Inflammatory macrophage treated with lipopolysaccharide for 4 hours (primary cell): ENCODE measurements around the gene MTFMT.

ENCODE experiments used
- DNase-seq: peaks from one replicate; pipeline ENCODE4 v3.0.0-alpha.2; 2020

MTFMT gene

DNA sequence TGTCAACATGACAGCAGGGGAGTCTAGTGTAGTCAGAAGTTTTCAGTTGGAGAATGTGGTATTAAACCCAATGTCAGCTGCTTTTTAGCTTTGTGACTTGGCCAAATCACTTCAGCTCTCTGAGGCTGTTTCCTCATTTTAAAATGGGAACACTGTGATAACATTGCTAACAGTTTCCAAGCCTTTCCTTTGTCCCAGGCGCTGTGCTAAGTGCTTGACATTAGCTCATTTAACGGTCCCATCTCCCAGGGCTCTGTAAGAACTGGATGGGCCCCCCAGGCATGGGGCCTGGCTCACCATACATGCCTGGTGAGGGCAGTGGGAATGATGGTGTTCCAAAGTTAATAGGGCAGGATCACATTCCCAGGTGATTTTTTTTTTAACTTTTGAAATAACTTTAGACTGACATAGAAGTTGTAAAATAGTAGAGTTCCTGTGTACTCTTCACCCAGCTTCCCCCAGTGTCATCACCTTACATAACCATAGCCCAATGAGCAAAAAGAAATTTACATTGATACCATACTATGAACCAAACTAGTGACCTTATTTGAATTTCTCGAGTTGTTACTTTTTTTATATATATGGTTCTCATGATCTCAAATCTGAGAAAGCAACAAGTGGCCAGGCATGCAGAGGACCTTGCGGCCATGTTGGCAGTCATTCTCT, 30.6 kb upstream of the MTFMT start:
- peak; percentile 11 for DNase-seq

DNA sequence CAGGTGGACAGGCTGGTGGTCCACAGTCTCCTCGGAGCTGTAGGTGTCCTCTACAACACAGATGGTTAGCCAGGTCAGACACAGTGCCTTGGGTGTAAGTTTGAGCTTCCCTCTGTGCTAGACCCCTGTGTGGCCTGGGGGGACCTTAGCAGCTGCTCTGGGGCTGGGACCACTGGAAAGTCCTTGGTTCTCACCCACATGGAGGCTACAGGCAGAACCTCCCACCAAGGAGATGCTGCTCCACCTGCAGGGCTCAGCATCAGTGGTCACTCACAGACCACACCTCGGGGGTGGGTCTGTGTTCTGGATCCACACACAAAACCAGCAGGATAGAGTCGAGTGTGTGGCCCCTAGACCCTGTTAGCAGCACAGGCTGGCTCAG, 29.9 kb upstream of the MTFMT start:
- DNase-seq: no peak

DNA sequence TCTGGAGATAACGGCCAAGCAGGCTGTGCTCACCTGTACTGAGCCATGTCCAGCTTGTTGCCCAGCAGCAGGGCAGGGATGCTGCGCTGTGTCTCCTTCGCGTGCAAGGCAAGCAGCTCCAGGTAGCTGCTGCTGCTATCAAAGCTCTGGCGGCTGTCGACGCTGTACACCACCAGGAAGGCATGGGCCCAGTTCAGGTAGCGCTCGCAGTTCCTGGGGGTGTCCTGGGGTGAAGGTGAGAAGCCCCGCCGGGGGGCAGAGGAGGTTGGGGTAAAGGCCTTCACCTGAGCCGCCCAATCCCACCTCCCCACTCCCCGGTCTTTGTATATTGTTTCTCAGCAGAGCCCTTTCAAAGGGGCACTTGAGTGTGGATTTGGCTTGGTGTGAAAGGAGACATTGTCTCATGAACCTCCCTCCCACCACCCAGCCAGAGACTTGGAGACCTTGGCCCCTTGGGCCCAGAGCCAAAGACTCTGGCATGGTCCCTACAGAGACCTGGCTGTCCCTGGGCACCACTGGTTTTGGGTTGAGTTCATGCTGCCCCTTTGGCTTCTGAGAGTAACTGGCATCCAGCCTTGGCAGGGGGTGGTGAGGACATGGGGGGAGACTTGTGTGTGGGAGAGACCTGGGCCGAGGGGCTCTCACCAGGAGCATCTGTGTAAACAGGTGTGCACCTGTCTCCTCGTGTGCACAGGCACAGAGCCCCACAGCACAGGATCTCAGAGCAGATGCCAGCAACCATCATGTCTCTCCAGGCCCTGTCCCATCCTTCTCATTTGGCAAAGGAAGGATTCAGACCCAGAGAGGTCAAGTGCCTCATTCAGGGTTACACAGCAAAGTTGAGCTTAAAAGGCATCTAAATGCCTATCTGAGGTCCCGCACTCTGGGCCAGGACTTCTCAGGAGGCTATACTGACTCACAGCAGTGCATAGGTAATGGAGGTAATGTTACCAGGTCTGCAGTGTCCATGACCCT, 29.2 kb upstream of the MTFMT start:
- DNase-seq: no peak

DNA sequence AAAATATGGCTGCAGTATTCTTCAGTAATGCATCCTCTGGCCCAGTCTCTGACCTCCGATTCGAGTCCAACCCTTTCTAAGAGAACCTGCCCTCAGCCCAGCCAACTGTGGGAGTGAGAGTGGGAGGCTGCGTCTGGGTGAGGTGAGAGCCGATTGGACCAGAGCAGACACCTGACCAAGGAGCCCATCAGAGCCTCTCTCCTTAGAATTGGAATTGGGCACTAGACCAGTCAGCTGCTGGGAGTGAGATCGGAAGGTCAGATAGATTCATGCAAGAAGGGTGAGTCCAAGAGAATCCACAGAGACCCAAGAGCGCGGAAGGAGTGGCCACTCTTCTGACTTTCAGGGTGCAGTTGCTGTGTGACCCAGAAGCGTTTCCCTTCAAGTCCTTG, 28.1 kb upstream of the MTFMT start:
- DNase-seq: no peak

DNA sequence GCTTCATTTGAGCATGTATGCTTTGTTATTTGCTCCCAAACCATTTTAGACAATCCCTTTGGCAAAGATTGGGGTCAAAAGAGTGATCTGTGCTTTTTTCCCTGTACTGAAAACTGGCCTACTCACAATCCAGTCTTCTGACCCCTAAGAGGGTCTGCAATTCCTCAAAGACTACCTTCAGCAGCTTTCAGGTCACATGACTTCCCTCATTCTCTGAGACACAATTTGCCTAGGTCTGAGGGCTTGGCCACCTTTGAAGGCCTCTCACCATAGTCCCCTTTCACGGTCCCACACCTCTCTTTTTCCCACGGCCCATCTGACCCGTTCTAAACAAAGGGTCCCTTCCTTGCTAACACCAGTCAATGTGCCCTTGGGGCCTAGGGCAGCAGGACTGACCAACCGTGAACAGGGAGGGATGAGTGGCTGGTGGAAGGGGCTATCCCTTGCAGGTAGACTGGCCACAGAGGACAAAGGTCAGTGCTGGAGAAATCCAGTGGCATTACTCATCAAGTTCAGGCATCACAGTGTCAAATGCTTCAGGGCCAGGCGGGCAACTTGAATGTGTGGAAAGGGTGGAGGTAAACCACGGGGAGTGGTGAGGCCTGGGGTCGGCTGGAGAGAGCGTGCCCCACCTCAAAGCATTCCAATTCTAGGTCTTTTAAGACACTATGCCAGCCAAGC, 27.6 kb upstream of the MTFMT start:
- no peak for DNase-seq

DNA sequence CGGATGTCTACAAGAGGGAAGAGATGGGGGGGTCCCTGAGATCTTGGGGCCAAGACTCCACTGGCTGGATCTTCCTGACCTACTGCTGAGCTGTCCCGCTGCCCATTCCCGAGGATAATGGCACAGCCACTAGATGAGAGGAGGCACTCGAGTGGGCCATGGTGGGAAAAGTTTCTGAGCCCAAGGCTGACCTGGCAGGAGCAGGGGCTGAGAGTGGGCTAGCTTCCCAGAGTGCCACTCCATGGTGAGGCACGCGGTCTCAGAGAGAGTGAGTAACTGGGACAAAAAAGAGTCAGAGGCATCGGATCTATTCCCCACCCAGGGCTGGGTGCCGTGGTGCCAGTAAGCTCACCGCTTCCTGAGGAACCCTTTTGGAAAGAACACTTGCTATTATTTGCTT, 26.7 kb upstream of the MTFMT start:
- no peak for DNase-seq

DNA sequence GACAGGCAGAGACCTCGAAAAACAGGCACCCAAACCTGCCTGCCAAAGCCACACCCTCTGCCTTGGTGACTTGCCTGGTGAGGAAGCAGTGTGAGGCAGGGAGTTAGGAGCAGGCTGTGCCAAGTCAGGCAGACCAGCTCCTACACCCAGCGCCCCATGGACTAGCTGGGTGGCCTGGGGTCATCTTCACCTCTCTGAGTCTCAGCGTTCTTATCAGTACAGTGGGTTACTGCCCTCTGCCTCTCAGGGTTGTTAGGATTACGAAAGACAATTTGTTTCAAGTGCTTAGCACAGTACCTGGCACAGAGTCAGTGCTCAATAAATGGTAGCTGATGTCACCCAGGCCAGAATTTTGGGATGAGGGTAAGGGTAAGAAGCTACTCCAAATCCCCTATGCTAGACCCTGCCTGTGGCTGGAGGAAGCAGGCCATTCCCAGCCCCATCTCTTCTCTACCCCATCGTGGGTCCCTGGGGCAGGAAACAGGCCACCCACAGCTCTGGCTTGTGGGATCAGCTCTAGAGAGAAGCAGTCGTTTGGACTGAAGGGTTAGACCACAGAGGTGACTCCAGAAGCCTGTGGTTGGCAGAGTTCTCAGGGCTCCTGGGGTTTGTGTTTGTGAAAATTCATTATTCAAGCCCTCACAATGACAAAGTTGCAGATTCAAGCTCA, 25.9 kb upstream of the MTFMT start:
- DNase-seq: no peak

DNA sequence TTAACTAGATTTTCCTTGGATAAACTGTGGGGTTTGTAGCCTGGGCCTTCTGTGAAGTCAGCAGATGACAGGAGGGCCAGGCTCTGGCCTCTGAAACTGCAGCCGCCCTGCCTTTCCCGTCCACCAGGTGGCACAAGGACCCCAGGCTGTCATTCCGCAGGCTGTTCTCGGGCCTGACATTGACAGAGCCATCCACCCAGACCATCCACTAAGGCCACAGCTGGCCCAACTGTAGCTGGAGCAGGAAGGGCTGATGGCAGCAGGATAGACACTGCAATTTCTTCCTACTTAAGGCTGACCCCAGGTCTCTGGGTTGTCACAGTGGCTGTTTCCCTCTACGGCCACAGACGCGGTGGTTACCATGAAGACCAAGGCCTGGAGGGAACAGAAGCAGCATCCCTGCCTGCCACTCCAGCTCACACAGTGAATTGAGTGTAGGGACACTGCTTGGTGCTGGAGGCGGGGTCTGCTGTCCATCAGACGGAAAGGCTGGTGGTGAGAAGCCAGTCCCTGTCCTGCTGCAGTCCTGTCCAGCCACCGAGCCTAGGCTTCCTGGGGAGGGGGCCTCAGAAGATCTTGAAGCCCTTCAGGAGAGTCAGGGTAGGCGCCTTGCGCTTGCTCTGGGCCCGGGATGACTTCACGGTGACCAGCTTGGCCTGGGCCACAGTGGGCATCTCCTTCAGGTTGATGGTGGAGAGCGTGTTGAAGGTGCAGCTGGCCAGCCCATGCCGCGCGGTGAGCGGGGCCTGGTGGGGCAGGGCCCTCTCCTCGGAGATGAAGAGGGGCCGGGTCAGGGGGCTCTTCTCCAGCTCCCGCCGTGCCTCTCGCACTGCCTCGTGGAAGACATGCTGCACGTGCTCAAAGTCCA, 25.1 kb upstream of the MTFMT start:
- DNase-seq: peak; percentile 64

DNA sequence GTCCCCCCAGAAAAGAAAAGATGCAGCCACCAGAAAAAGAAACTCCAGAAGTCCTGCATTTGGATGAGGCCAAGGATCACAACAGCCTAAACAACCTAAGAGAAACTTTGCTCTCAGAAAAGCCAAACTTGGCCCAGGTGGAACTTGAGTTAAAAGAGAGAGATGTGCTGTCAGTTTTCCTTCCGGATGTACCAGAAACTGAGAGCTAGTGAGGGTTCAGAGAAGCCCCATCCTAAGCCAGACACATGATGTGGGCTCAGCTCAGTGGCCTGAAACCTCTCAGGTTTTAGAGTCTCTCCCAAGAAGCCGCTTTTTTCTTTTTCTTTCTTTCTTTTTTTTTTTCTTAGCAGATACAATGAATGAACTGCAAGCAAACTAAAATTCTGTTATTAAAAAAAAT, 23.5 kb upstream of the MTFMT start:
- DNase-seq: no peak

DNA sequence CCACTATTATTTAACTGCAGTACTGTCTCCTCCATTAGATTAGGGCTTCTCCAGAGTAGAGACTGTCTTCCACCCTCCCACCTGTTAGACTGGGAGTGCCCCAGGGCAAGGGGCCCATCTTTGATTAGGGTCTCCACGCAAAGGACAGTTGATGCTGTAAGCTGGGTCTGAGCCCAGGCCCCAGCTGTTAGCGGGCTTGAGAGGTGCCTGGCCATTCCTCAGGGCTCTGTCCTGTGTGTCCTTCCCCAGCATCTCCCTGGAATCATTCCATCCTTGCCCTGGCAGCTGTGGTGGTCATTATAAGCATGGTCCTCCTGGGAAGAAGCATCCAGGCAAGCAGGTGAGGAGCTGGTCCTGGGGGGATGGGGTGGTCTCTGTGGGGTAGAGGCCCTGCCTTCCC, 21.8 kb upstream of the MTFMT start:
- no peak for DNase-seq

DNA sequence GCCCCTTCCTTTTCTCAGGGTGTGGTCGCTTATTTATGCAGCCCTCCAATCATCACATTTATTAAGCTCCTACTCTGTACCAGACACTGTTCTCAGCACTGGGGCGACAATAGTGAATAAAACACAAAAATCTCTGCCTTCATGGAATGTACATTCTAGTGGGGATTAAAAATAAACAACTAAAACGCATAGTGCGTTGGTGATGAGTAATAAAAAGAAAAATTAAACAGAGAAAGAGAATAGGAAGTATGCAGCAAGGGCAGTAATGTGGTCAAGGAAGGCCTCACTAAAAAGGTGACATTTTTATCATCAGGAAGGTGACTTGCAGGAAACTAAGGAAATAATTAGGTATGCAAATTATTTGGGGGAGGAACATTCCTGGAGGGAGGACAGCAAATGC, 20.8 kb upstream of the MTFMT start:
- DNase-seq: no peak

DNA sequence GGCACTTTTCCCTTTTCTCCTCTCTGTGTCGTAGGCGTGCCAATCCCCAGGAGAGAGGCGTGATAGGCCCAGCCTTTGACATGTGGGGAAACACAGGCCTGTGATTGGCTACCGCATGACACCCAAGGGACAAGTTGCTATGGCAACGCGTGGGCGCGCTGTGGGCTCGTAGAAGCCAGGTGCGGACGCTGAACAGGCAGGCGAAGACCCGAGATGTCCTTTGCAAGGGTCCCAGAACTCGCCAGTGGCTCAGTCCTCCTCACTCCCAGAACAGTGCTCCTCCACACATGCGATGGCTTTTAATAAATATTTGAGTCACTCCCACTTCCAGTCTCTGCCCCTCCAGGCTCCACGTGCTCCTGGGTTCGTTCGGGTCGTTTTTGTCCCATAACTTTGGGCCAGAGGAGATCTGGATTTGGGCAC, 20.0 kb upstream of the MTFMT start:
- DNase-seq: peak; percentile 93

DNA sequence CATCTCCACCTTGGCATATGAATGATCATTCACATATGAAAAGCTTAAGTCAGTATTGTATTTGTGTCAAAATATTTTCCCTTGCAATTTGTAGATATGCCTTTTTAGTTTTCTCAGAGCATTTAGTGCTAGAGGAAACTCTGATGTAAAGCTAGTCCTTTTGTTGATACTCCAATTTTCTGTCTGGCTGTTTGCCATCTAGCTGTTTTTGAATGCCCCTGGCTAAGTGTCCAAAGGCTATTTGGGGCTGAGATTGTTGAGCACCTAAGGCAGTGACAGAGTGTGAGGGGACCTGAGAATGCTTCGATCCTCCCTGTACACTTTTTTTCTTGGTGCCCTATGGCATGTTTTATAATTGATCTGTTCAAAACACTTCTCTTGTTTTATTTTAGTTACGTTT, 18.8 kb upstream of the MTFMT start:
- DNase-seq: no peak

DNA sequence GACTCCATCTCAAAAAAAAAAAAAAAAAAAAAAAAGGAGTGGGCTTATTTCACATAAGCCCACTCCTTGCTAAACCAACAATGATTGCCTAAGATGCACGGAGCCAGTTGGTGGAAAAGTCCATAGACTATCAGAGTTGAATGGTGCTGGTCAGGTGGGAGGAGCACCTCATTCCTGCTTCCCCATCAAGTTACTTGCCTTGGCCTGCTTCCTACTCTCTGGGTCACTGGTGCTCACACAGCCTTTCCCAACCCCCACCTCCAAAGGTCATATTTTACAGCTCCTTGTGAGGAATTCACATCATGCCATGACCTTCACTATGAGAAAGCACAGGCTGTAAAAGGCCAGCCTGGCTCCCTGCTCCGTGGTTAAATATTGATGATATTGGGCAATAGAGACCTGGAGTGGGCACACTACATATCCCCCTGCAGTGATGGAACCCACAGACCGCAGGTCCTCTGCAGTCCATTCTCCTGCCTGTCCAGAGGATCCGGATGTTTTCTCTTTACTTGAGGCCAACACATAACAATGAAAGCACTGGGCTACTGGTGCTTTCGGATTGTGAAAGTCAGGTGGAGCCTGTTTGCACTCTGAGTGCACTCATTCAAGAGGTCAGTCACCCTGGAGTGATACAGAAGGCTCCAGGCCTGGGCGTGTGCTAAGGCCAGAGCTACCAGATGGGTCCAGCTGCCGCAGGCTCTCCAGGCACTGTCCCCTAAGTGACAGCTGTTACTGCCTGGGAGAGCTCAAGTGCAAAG, 15.5 kb upstream of the MTFMT start, which contains the start of gene SLC51B:
Gene SLC51B (plus strand): TSS at position 664 of the 758 bp plus-strand sequence. CDS start 4,618 bp downstream, outside the sequence.
- no peak for DNase-seq

DNA sequence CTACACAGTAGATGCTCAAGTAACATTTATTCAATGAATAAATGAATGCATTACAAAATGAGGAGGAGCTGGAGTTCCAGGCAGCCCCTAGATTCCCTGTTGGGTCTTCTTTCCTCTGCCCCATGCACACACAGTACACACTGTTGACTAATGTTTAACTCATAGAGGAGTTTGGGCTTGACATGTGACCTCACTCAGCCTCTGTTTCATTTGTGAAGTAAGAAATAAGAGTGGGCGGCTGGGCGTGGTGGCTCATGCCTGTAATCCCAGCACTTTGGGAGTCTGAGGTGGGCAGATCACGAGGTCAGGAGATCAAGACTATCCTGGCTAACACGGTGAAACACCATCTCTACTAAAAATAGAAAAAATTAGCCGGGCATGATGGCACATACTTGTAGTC, 14.8 kb upstream of the MTFMT start:
- peak; percentile 87 for DNase-seq

DNA sequence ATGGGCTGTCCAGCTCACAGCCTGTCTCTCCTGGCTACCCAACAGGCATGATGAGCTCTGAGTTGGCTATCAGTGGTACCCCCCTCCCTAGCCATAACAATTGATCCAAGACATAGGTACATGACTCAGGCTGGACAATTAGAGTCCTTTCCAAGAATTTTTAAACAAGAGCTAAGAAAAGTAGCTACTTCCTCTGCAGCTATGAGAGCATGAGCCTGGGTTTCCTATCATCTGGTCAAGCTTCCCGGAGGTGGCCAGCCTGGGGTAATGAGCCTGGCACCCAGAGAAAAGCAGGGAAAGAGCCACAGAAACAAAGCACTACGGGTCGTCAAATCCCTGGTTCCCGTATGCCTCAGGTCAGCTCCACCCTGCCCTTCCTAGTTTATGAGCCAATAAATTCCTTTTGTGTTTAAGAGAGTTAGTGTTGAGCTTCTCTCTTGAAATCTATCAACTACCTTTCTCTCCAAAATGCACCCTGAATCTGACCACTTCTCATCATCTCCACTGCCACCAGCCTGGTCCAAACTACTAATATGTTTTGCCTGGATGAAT, 13.4 kb upstream of the MTFMT start:
- DNase-seq: no peak

DNA sequence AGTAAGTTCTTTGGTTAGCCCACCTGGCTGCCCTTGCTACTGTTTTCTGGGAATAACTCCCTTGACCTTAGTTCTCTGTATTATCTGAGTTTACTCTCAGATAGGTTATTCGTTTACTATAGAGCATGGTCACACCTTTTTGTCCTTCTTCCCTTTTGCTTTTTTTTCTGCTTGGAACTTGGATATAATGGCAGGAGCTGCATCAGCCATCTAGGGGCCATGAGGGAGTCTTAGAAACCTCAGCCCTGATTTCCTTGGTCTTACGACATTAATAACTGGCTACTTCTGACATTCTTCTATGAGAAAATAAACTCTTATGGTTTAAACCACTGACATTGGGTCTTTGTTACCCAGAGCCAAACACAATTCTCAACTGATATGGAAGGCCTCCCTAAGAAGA, 12.3 kb upstream of the MTFMT start:
- DNase-seq: no peak

DNA sequence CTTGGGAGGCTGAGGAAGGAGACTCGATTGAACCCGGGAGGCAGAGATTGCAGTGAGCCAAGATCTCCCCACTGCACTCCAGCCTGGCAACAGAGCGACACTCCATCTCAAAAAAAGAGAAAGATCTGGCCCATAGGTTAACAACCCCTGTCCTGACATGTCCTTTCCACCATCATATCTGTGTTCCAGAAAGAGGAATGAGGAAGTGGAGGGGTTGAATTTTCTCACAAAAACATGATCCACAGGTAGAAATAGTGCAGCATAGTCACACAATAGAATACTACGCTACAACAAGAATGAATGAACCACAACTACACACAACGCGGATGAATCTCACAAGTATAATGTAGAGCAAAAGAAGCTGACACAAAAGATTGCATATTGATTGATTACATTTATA, 11.0 kb upstream of the MTFMT start:
- DNase-seq: no peak

DNA sequence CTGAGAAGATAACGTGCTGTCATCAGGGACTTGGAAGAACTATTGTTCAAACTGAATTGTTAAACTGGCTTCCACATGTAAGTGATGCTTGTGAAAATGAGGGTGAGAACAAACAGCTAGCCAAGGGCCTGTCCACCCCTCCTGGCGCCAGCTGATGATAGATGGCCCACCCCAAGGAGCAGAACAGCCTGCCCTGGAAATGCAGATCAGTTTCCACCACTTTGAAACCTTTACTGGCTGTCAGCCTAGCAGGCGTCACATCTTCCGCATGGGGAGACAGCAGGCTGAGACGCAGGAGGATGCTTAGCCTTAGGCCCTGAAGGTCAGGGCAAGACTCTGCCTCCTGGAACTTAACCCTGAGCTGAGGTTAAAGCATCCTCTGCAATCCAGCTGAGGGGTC, 9.4 kb upstream of the MTFMT start:
- no peak for DNase-seq

DNA sequence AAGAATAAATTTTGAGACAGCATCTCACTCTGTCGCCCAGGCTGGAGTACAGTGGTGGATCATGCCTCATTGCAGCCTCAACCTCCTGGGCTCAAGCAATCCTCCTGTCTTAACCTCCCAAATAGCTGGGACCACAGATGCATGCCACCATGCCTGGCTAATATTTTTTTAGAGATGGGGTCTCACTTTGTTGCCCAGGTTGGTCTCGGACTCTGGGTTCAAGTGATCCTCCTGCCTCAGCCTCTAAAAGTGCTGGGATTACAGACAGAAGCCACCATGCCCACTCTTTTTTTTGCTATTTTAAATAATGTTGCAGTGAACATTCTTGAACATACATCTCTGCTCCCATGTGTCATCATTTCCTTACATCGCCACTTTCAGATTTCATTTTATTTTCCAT, 9.0 kb upstream of the MTFMT start:
- DNase-seq: no peak

DNA sequence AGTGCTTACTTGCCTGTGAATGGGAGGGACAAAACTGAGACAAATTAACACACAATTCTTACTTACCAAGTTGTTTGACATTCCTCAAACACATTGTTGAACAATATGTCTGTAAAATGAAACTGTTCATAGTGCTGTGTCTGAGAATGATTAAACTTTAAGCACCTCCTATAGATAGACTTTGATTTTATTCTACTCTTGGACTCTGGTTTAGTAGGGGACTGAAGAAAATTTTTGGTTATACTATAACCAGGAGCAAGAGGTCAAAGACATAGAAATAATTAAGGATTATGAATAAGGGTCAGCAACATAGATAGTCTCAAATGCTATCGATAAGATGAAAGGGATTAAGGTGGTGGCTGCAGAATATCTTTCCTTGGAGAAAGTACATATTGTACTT, 7.9 kb upstream of the MTFMT start:
- no peak for DNase-seq
